H9 (cell line): Measurements from ENCODE around the gene HYI. TPM values are rescaled to one million over a fixed set of nuclear protein-coding genes. Genes with fewer than 3 reads are reported as not detected.

Source experiments
- DNase-seq: peaks from one replicate; pipeline ENCODE4 v3.0.0-alpha.2; 2017
- H2AFZ ChIP-seq: one replicate; pipeline ENCODE4 v1.6.1; 2013; ENCODE audit warnings: mild to moderate bottlenecking, low read length, control low read depth, moderate library complexity
- H2AK5ac ChIP-seq: 2 replicates; pipeline ENCODE4 v1.6.1; 2013; ENCODE audit warnings: low read length, control low read depth, mixed read lengths; ENCODE audit not compliant: insufficient read length
- H2BK120ac ChIP-seq: one replicate; pipeline ENCODE4 v1.6.1; 2013; ENCODE audit warnings: low read depth, mild to moderate bottlenecking, low read length, control low read depth, inconsistent platforms; ENCODE audit not compliant: poor library complexity, severe bottlenecking
- H2BK12ac ChIP-seq: 2 replicates; pipeline ENCODE4 v1.6.1; 2013; ENCODE audit warnings: low read length, control low read depth, mixed read lengths, low read depth; ENCODE audit not compliant: insufficient read length
- H2BK15ac ChIP-seq: 2 replicates; pipeline ENCODE4 v1.6.1; 2013; ENCODE audit warnings: low read depth, low read length, control low read depth
- H2BK20ac ChIP-seq: one replicate; pipeline ENCODE4 v1.6.1; 2013; ENCODE audit warnings: low read depth, mild to moderate bottlenecking, low read length, control low read depth, inconsistent platforms; ENCODE audit not compliant: poor library complexity, severe bottlenecking
- H2BK5ac ChIP-seq: 2 replicates; pipeline ENCODE4 v1.6.1; 2013; ENCODE audit warnings: low read length, control low read depth, mixed read lengths; ENCODE audit not compliant: insufficient read length
- H3K14ac ChIP-seq: 2 replicates; pipeline ENCODE4 v1.6.1; 2013; ENCODE audit warnings: low read length, control low read depth; ENCODE audit not compliant: insufficient read depth
- H3K18ac ChIP-seq: 2 replicates; pipeline ENCODE4 v1.6.1; 2013; ENCODE audit warnings: low read depth, mild to moderate bottlenecking, mixed read lengths, low read length, control low read depth; ENCODE audit not compliant: insufficient read length
- H3K23ac ChIP-seq: 2 replicates; pipeline ENCODE4 v1.6.1; 2013; ENCODE audit warnings: low read length, control low read depth, mixed read lengths, low read depth; ENCODE audit not compliant: insufficient read length
- H3K23me2 ChIP-seq: 2 replicates; pipeline ENCODE4 v1.6.1; 2013; ENCODE audit warnings: low read depth, mild to moderate bottlenecking, mixed read lengths, low read length, control low read depth; ENCODE audit not compliant: insufficient read length, poor library complexity, severe bottlenecking
- H3K27ac ChIP-seq: 2 replicates; pipeline ENCODE4 v1.5.1; 2013; ENCODE audit warnings: low read length, control low read depth, mixed read lengths, low read depth; ENCODE audit not compliant: insufficient read length
- H3K27me3 ChIP-seq: 2 replicates; pipeline ENCODE4 v1.6.1; 2013; ENCODE audit warnings: low read length, control low read depth, inconsistent platforms; ENCODE audit not compliant: insufficient read depth
- H3K4ac ChIP-seq: 2 replicates; pipeline ENCODE4 v1.6.1; 2013; ENCODE audit warnings: low read depth, mild to moderate bottlenecking, control low read depth, inconsistent platforms, low read length, moderate library complexity
- H3K4me1 ChIP-seq: 2 replicates; pipeline ENCODE4 v1.6.1; 2013; ENCODE audit warnings: low read length, control low read depth, inconsistent platforms; ENCODE audit not compliant: insufficient read depth
- H3K4me2 ChIP-seq: 2 replicates; pipeline ENCODE4 v1.6.1; 2013; ENCODE audit warnings: low read length, control low read depth, mixed read lengths; ENCODE audit not compliant: insufficient read length, insufficient read depth
- H3K56ac ChIP-seq: 2 replicates; pipeline ENCODE4 v1.6.1; 2013; ENCODE audit warnings: low read depth, mild to moderate bottlenecking, mixed read lengths, low read length, control low read depth; ENCODE audit not compliant: insufficient read length
- H3K79me1 ChIP-seq: 2 replicates; pipeline ENCODE4 v1.6.1; 2013; ENCODE audit warnings: low read depth, mild to moderate bottlenecking, moderate library complexity, low read length, control low read depth, inconsistent platforms; ENCODE audit not compliant: insufficient read depth, poor library complexity, severe bottlenecking
- H3K79me2 ChIP-seq: 2 replicates; pipeline ENCODE4 v1.6.1; 2013; ENCODE audit warnings: low read length, control low read depth, inconsistent platforms; ENCODE audit not compliant: insufficient read depth
- H3K9ac ChIP-seq: 2 replicates; pipeline ENCODE4 v1.6.1; 2013; ENCODE audit warnings: low read length, control low read depth, mixed read lengths; ENCODE audit not compliant: insufficient read length; ENCODE audit errors: extremely low read depth
- H3K9me3 ChIP-seq: one replicate; pipeline ENCODE4 v1.6.1; 2013; ENCODE audit warnings: low read depth, low read length, inconsistent platforms; ENCODE audit not compliant: control insufficient read depth
- H3T11ph ChIP-seq: one replicate; pipeline ENCODE4 v1.6.1; 2013; ENCODE audit warnings: mild to moderate bottlenecking, low read length, control low read depth, inconsistent platforms
- H4K20me1 ChIP-seq: one replicate; pipeline ENCODE4 v1.6.1; 2013; ENCODE audit not compliant: control insufficient read depth, insufficient read length, insufficient read depth
- H4K5ac ChIP-seq: 2 replicates; pipeline ENCODE4 v1.6.1; 2013; ENCODE audit warnings: low read depth, mild to moderate bottlenecking, mixed read lengths, low read length, control low read depth; ENCODE audit not compliant: insufficient read length
- H4K8ac ChIP-seq: replicated peaks from 2 replicates; pipeline ENCODE4 v1.6.1; 2013; ENCODE audit warnings: low read length, control low read depth, mixed read lengths, low read depth; ENCODE audit not compliant: insufficient read length
- H4K91ac ChIP-seq: 2 replicates; pipeline ENCODE4 v1.6.1; 2013; ENCODE audit warnings: low read depth, mild to moderate bottlenecking, moderate library complexity, mixed read lengths, low read length, control low read depth; ENCODE audit not compliant: insufficient read length
- H3K27ac Mint-ChIP-seq, 3 experiments: 2 replicates in 2 of 3; 3 replicates in 1 of 3; pipeline ENCODE4 v1.8.0; 2020 to 2021; ENCODE audit warnings: mixed read lengths in 3 of 3, mild to moderate bottlenecking in 1 of 3, moderate library complexity in 1 of 3
- H3K27me3 Mint-ChIP-seq: 2 replicates; pipeline ENCODE4 v1.8.0; 2021; ENCODE audit warnings: low read depth, mild to moderate bottlenecking, moderate library complexity, mixed read lengths
- H3K36me3 Mint-ChIP-seq, 3 experiments: 2 replicates in 2 of 3; 3 replicates in 1 of 3; pipeline ENCODE4 v1.8.0; 2020 to 2021; ENCODE audit warnings: low read depth in 3 of 3, mixed read lengths in 3 of 3; ENCODE audit not compliant: insufficient read depth in 1 of 3
- H3K4me1 Mint-ChIP-seq, 2 experiments: 2 replicates each; pipeline ENCODE4 v1.8.0; 2020; ENCODE audit warnings: mixed read lengths in 2 of 2
- H3K4me3 Mint-ChIP-seq, 2 experiments: 2 replicates in 1 of 2; 3 replicates in 1 of 2; pipeline ENCODE4 v1.8.0; 2020 to 2021; ENCODE audit warnings: mild to moderate bottlenecking in 2 of 2, mixed read lengths in 2 of 2, moderate library complexity in 1 of 2
- H3K9me3 Mint-ChIP-seq, 2 experiments: 2 replicates in 1 of 2; 3 replicates in 1 of 2; pipeline ENCODE4 v1.8.0; 2020; ENCODE audit warnings: mild to moderate bottlenecking in 2 of 2, mixed read lengths in 2 of 2, moderate library complexity in 1 of 2
- WGBS: extraction: QIAGEN DNeasy Blood & Tissue Kit; methylation state at CpG from one replicate; pipeline ENCODE4 v1.1.7; 2013; ENCODE audit warnings: missing lambda C conversion rate, low lambda C conversion rate, mixed read lengths; ENCODE audit not compliant: insufficient read length; ENCODE audit errors: extremely low coverage; 5-methylcytosine and 5-hydroxymethylcytosine counted together
- total RNA-seq: library from RNA; stranded (reverse); gene quantifications from 2 replicates; pipeline ENCODE4 v1.2.1, GENCODE V29; 2021
- TF ChIP-seq, protein P1 (sequence below): fragments of 200-600 bp; sonication (generic); conservative IDR thresholded peaks from 3 replicates; pipeline ENCODE4 v1.8.0; 2021; ENCODE audit warnings: antibody characterized with exemption, mild to moderate bottlenecking

The HYI gene
- total RNA-seq, 1 experiment from 2014 or later: 16.1 TPM

DNA sequence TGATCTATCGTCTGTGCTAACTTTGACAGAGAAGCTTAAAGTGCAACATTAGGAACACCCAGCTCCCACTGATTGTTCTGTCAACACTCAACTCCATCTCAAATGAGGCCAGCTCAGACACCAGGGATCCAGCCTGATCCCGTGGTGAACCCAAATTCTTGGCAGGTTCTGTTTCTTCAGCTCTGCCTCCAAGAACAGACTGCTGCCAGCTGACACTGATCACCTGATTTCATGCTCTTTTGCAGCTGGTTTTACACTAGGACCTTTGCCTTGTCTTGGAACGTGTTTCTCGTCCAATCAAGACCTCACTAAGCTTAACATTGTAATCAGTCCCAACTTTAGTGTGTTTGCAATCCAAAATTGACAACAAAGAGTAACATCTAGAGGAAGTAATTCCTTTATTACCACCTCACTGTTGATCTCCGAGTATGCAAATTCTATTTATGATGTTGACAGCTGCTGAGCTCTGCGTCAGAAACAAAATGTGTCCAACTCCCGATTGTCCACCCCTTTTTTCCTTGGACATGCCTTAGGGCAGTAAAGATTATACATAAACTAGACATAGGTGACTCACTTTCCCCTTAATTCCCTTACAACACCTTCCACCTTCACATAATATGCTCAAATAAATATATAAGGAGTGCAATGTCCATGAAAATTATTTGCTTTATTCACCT, 1.6 kb upstream of the HYI start:
- H3K4me1 Mint-ChIP-seq: peaks cover 21 to 23% of the 10 kb centered on the region in 2 experiments
- H2BK15ac ChIP-seq: no peak overlapping the region
- no CpG with 5 or more reads among the region's 7 CpGs for WGBS

More for the DNA sequence above, 1.6 kb upstream of the HYI start:
- Histone ChIP-seq H3K27ac (no peak overlapping the region), H2AFZ (no peak overlapping the region), H3K9ac (no peak overlapping the region), H3K79me2 (no peaks in the 10 kb centered on the region), H3K4me2 (no peak overlapping the region), H3K4ac (no peak overlapping the region), H3K9me3 (no peaks in the 10 kb centered on the region), H3K79me1 (no peaks in the 10 kb centered on the region), H3K18ac (no peak overlapping the region), H3K4me1 (no peaks in the 10 kb centered on the region; the same call in 1 of the 2 replicates), H3K23me2 (peaks cover 3% of the 10 kb centered on the region), H2BK5ac (no peak overlapping the region), H3K56ac (no peak overlapping the region), H3K27me3 (no peaks in the 10 kb centered on the region), H4K8ac (no peak overlapping the region), H2BK12ac (no peak overlapping the region), H4K20me1 (peaks cover 2% of the 10 kb centered on the region), H4K91ac (no peak overlapping the region), H2BK20ac (no peak overlapping the region), H4K5ac (no peak overlapping the region), H3T11ph (no peak overlapping the region), H3K23ac (no peak overlapping the region), H2BK120ac (no peak overlapping the region), H3K14ac (no peak overlapping the region), H2AK5ac (no peak overlapping the region)
- peaks cover 0 to 3% of the 10 kb centered on the region in 2 experiments; a peak in 2 of 5 replicates for H3K9me3 Mint-ChIP-seq
- peaks cover 29% of the 10 kb centered on the region for H3K27me3 Mint-ChIP-seq
- no peak overlapping the region for H3K27ac Mint-ChIP-seq
- DNase-seq: no peak
- peaks cover 12 to 25% (median 24%) of the 10 kb centered on the region in 3 experiments for H3K36me3 Mint-ChIP-seq
- no peak overlapping the region for H3K4me3 Mint-ChIP-seq
- TF ChIP-seq, protein P1, sequence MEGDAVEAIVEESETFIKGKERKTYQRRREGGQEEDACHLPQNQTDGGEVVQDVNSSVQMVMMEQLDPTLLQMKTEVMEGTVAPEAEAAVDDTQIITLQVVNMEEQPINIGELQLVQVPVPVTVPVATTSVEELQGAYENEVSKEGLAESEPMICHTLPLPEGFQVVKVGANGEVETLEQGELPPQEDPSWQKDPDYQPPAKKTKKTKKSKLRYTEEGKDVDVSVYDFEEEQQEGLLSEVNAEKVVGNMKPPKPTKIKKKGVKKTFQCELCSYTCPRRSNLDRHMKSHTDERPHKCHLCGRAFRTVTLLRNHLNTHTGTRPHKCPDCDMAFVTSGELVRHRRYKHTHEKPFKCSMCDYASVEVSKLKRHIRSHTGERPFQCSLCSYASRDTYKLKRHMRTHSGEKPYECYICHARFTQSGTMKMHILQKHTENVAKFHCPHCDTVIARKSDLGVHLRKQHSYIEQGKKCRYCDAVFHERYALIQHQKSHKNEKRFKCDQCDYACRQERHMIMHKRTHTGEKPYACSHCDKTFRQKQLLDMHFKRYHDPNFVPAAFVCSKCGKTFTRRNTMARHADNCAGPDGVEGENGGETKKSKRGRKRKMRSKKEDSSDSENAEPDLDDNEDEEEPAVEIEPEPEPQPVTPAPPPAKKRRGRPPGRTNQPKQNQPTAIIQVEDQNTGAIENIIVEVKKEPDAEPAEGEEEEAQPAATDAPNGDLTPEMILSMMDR: no peak
